OCI-LY1 (cell line): ENCODE measurements around the gene MEP1A.

ENCODE experiments used
- EZH2 ChIP-seq: fragments of 200-600 bp; sonication (generic), shearing (Covaris generic); IDR thresholded peaks from 2 replicates; pipeline ENCODE4 v1.8.0; 2017; ENCODE audit warnings: borderline replicate concordance, mixed run types, mild to moderate bottlenecking, antibody characterized with exemption, low read length, moderate library complexity, mixed read lengths
- TF ChIP-seq, protein P1 (sequence below): fragments of 200-600 bp; sonication (generic), shearing (Covaris generic); IDR thresholded peaks from 2 replicates; pipeline ENCODE4 v1.5.1; 2017; ENCODE audit warnings: mild to moderate bottlenecking, antibody characterized with exemption, low read length, moderate library complexity, mixed read lengths

DNA sequence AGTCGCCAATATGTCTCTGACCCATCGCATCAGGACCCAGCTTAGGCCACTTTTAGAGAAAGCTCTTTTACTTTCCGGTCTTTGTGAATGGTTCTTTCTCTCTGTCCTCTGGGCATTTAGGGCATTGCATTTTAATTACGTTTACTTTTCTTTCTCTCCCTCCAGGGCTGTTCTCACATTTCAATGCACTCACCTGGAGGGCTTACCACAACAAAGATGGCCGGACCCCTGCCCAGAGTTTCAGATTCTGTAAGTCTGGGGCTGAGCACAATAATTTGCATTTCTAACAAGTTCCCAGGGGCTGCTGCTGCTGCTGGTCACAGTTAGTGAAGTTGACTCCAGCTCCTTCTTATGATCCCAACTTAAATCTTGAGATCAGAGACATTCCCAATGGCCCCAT lies 43.5 kb upstream of the MEP1A start:
- TF ChIP-seq, protein P1, sequence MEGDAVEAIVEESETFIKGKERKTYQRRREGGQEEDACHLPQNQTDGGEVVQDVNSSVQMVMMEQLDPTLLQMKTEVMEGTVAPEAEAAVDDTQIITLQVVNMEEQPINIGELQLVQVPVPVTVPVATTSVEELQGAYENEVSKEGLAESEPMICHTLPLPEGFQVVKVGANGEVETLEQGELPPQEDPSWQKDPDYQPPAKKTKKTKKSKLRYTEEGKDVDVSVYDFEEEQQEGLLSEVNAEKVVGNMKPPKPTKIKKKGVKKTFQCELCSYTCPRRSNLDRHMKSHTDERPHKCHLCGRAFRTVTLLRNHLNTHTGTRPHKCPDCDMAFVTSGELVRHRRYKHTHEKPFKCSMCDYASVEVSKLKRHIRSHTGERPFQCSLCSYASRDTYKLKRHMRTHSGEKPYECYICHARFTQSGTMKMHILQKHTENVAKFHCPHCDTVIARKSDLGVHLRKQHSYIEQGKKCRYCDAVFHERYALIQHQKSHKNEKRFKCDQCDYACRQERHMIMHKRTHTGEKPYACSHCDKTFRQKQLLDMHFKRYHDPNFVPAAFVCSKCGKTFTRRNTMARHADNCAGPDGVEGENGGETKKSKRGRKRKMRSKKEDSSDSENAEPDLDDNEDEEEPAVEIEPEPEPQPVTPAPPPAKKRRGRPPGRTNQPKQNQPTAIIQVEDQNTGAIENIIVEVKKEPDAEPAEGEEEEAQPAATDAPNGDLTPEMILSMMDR = no peak
- no peak for TF ChIP-seq EZH2
